ENCODE data around the gene KLHL5.

Gene KLHL5

DNA sequence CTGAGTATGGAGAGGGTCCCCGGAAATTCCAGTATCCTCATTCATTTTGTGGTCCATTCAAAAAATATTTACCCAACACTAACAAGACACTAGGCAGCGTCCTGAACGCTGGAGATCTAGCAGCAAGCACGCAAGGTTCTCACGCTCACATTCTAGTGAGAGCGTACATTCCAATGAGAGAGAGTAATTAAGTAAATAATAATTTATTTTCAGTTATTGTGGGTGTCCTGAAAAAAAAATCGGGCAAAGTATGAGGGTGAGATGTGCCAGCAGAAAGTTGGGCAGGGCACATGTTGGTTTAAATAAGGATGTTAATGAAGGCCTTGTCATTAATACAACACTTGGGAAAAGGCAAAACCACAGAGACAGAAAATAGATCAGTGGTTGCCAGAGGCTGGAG lies 25.9 kb upstream of the KLHL5 start:
- no peak overlapping the region for H3K27ac Mint-ChIP-seq
- H3K36me3 Mint-ChIP-seq: no peaks in the 10 kb centered on the region
- no peaks in the 10 kb centered on the region for H3K27me3 Mint-ChIP-seq
- no peak for DNase-seq
- H3K4me3 Mint-ChIP-seq: no peak overlapping the region
- CTCF ChIA-PET: no interaction called here
- H3K9me3 Mint-ChIP-seq: no peaks in the 10 kb centered on the region
- peaks cover 34% of the 10 kb centered on the region for H3K4me1 Mint-ChIP-seq

DNA sequence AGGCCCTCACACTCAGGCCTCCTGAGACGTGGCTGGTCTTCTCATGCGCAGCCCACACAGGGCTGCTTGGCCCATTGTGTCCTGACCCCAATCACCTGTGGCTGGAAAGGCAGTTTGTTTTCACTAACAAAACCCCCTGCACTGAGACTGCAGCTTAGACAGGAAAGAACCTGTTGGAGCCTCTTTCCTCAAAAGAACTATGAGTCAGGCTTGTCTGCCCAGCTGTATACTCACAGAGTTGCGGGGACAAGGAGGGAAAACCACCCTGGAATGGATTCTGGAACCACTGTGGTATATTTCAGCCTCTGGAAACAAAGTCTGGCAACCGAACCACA lies 24.6 kb upstream of the KLHL5 start:
- Mint-ChIP-seq H3K9me3 (no peaks in the 10 kb centered on the region), H3K4me3 (no peak overlapping the region), H3K27me3 (no peaks in the 10 kb centered on the region), H3K4me1 (peaks cover 34% of the 10 kb centered on the region), H3K36me3 (no peaks in the 10 kb centered on the region), H3K27ac (no peak overlapping the region)
- CTCF ChIA-PET: interaction anchor here (0.6 kb wide), 1 partner anchor 62 kb away, joined by 3 read pairs; no protein-coding TSS in a partner anchor
- DNase-seq: no peak

DNA sequence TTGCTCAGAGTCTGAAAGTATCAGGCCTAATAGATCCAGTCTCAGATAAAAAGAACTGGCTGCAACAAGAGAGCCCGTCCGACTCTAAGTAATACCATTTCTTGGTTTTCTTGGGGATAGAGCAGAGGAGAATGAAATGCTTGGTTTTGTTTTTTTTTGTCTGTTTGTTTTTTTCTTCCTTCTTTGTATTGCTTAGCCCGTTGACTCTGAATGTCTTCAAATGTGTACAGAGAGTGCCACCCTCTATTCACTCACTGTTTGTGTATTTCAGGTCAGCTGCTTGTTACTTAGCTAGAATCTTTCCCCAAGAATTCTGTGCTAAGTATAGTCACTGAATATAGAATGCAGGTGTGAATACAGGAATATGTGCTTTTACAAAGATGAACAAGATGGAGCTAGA lies 24.1 kb upstream of the KLHL5 start:
- no peak overlapping the region for H3K4me3 Mint-ChIP-seq
- H3K27ac Mint-ChIP-seq: no peak overlapping the region
- DNase-seq: no peak
- H3K36me3 Mint-ChIP-seq: no peaks in the 10 kb centered on the region
- H3K27me3 Mint-ChIP-seq: no peaks in the 10 kb centered on the region
- peaks cover 31% of the 10 kb centered on the region for H3K4me1 Mint-ChIP-seq
- H3K9me3 Mint-ChIP-seq: no peaks in the 10 kb centered on the region
- CTCF ChIA-PET: no interaction called here

DNA sequence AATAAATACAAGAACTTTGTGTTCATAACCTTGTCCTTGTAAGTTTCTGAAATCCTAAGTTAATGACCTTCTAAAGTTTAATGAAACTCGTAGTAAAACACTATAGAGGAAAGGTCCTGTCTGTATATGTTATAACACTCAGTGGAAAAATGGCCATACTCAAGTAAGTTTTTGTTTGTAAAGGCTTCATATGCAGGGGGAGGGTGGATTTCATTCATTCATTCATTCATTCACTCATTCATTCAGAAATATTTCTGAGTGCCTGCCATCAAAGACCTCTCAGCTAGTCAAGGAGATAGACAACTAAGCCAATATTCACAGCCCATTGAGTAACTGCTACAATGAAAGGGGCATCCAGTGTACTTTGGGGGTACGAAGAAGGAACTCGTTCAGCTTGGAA lies 22.9 kb upstream of the KLHL5 start:
- H3K27me3 Mint-ChIP-seq: no peaks in the 10 kb centered on the region
- H3K4me1 Mint-ChIP-seq: peaks cover 32% of the 10 kb centered on the region
- CTCF ChIA-PET: no interaction called here
- no peak for DNase-seq
- no peak overlapping the region for H3K27ac Mint-ChIP-seq
- no peaks in the 10 kb centered on the region for H3K36me3 Mint-ChIP-seq
- H3K4me3 Mint-ChIP-seq: no peak overlapping the region
- no peaks in the 10 kb centered on the region for H3K9me3 Mint-ChIP-seq

DNA sequence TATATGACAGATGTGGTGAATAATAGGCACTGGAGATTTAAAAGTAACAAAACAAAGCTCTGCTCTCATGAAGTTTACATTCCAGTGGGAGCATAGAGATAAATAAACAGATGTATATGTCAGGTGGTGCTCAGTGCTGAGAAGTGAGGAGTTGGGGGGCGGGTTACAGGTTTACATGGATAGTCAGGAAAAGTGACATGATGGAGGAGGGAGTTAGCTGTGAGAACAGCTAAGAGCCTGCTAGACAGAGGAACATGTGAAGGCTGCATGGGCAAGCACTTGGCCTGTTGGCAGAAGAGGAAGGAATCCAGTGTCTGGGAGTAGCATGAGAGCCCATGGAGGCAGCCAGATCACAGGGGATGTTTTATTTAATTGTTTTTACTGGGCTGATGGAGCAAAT lies 19.7 kb upstream of the KLHL5 start:
- Mint-ChIP-seq H3K27ac (no peak overlapping the region), H3K4me1 (peaks cover 44% of the 10 kb centered on the region), H3K4me3 (no peak overlapping the region), H3K9me3 (no peaks in the 10 kb centered on the region), H3K27me3 (no peaks in the 10 kb centered on the region), H3K36me3 (peaks cover 7% of the 10 kb centered on the region)
- CTCF ChIA-PET: interaction anchor here (1.3 kb wide), 1 partner anchor 61 kb away, joined by 3 read pairs; no protein-coding TSS in a partner anchor
- no peak for DNase-seq

DNA sequence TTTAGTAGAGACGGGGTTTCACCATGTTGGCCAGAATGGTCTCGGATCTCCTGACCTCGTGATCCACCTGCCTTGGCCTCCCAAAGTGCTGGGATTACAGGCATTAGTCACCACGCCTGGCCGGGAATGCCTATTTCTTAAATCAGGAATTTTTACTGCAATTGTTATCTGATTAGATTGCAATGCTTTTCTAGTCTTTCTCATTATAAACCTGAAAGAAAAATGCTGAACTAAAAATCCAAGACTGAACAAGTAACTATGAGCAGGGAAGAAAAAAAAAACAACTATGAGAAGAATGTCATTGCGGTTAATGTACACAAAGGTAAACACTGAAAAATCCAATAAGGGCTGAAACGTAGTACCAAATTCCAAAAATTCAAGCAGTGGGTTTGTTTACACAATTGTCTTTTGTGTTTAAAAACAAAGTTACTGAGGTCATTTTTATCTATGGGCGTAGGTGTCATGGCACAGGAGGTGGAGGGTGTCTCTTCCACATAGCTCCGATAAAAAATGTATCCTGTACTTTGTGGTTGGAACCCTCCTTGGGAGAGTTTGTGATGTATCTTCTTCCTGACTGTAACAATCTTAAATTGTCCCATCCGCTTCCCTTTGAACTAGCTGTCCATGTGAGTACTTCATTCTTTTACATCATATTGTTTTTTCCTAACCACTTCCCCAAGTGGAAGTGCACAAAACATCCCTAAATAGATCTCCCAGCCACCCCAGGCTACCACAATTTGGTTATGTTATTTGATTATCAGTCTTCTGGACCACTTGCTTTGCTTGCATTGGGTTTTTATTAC lies 18.8 kb upstream of the KLHL5 start:
- H3K27me3 Mint-ChIP-seq: no peaks in the 10 kb centered on the region
- H3K36me3 Mint-ChIP-seq: peaks cover 8% of the 10 kb centered on the region
- peak overlapping the region; percentile 86 for H3K4me3 Mint-ChIP-seq
- peak overlapping the region; percentile 91 for H3K27ac Mint-ChIP-seq
- H3K4me1 Mint-ChIP-seq: peaks cover 46% of the 10 kb centered on the region
- CTCF ChIA-PET: interaction anchor here (0.8 to 1.3 kb wide), 3 partner anchors 12 to 284 kb away, joined by 3 to 7 read pairs (median 3); no protein-coding TSS in a partner anchor
- DNase-seq: no peak
- H3K9me3 Mint-ChIP-seq: no peaks in the 10 kb centered on the region

DNA sequence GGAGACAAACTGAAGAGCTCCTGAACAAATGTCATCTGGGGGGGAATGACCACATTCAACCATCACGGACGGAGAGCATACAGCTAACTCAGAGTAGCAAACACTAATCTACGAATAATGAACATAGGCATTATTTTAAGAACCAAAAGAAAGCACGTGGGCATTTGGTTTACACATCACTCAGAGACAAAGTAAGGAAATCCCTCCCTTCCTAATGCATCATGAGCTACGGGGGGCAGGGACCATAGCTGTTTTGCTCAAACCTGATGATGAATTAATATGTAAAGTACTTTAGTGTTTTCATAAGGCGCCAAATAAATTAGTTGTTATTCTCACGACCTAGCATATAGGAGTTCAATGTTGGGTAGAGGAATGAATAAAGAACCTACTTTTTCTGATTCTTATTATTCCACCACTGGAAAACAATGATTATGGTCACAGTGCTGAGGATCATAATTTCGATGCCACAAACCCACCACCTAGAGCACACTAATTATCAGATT lies 18.1 kb upstream of the KLHL5 start:
- peak; percentile 32 for DNase-seq
- Mint-ChIP-seq H3K9me3 (no peaks in the 10 kb centered on the region), H3K4me3 (peak overlapping the region; percentile 86), H3K36me3 (peaks cover 12% of the 10 kb centered on the region), H3K27me3 (no peaks in the 10 kb centered on the region), H3K27ac (peak overlapping the region; percentile 91), H3K4me1 (peaks cover 52% of the 10 kb centered on the region)
- CTCF ChIA-PET: interaction anchor here (0.8 to 2.1 kb wide), 5 partner anchors 12 to 284 kb away, joined by 3 to 12 read pairs (median 4); no protein-coding TSS in a partner anchor

DNA sequence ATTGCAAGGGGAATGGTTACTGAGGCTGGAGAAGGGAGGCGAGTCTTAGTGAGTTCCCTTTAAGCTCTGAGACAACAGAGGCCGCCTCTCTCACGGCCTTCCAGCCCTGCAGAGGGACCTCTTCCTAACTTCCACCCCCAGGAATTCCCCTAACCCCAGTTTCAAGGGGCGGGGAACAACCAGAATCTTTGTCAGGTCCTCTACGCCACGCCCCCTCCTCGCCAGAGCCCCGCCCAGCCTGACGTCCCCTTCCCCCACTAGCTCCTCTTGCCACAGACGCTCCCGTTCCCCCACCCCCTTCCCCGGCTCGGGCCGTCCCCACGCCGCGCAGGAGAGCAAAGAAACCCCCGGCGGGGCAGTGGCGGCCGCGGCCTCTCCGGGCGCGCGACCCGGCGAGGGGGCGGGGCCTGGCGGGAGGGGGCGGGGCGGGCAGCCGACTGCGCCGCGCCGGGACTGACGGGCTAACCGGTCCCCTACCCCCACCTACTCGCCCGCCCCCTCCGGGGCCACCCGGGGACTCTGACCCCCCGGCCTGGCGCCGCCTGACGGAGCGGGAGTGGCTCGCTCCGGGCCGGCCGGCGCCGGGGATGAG lies 17.6 kb upstream of the KLHL5 start:
- Mint-ChIP-seq H3K36me3 (peaks cover 13% of the 10 kb centered on the region), H3K4me1 (peaks cover 56% of the 10 kb centered on the region), H3K9me3 (no peaks in the 10 kb centered on the region), H3K27me3 (no peaks in the 10 kb centered on the region), H3K27ac (peak overlapping the region; percentile 91), H3K4me3 (peak overlapping the region; percentile 86)
- peak; percentile 98 for DNase-seq
- CTCF ChIA-PET: interaction anchor here (0.7 to 2.1 kb wide), 7 partner anchors 13 to 285 kb away, joined by 3 to 12 read pairs (median 4); no protein-coding TSS in a partner anchor

DNA sequence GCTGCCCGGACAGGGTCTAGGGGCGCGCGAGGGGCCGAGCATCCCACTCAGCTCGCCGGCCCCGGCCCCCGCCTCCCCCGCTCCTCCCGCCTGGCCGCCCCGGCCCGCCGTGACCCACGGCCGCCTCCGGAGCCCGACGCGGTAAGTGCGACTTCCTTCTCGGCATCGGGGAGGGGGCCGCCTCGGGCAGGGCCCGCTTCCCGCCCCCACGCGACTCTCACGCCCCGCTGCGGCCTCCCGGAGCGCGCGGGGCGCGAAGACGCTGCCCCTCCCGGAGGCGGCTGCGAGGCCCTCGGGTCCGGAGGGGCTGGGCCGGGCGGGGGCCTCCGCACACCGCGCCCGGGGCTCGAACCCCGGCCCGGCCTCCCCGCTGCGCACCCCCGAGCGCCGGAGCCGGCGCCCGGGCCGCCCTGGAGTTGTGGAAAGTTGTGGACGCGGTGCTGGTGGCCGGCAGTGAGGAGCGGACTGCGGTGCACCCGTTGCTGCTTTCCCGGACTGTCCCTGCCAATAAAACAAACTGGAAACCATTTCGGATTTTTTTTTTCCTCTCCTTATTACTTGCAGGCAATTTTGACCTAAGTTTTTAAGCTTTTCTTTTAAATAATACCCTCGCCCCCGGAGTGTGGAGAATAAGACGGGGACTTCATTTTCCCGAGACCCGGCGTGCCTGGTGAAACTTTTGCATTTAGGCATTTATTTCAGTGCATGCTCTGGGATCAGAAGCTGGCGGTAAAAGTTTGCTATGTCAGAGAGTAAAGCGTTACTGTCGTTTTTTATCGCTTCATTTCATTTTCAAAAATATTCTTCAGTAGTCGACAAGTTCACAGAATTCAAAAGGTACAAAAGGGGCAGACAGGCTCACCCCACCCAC lies 16.8 kb upstream of the KLHL5 start:
- peak overlapping the region; percentile 97 for H3K27ac Mint-ChIP-seq
- peak overlapping the region; percentile 94 for H3K4me3 Mint-ChIP-seq
- H3K4me1 Mint-ChIP-seq: peaks cover 57% of the 10 kb centered on the region
- no peaks in the 10 kb centered on the region for H3K27me3 Mint-ChIP-seq
- DNase-seq: peak; percentile 66
- CTCF ChIA-PET: interaction anchor here (0.6 to 2.1 kb wide), 8 partner anchors 10 to 142 kb away, joined by 3 to 12 read pairs (median 4); no protein-coding TSS in a partner anchor
- H3K36me3 Mint-ChIP-seq: peaks cover 13% of the 10 kb centered on the region
- no peaks in the 10 kb centered on the region for H3K9me3 Mint-ChIP-seq

DNA sequence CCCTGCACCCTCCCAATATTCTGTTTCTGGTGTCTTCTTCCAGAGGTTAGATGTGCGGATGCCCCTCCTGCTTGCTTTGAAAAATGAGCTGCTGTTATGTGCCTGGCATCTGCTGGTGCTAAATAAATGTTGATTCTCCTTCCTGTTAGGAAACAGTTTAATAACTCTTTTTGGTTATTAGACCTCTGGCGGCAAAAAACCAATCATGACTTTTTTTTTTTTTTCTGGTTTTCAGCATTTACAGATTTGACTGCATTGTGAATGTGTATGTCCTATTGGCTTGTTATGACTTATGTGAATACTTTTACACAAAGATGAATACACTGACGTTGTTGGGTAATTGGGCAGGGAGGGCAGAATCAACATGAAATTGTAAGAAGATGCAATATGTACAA lies 16.2 kb upstream of the KLHL5 start:
- peak overlapping the region; percentile 94 for H3K4me3 Mint-ChIP-seq
- H3K36me3 Mint-ChIP-seq: peaks cover 16% of the 10 kb centered on the region
- no peaks in the 10 kb centered on the region for H3K27me3 Mint-ChIP-seq
- DNase-seq: peak; percentile 49
- H3K4me1 Mint-ChIP-seq: peaks cover 64% of the 10 kb centered on the region
- H3K9me3 Mint-ChIP-seq: no peaks in the 10 kb centered on the region
- peak overlapping the region; percentile 97 for H3K27ac Mint-ChIP-seq
- CTCF ChIA-PET: interaction anchor here (0.6 to 2.1 kb wide), 7 partner anchors 11 to 143 kb away, joined by 3 to 12 read pairs (median 4); no protein-coding TSS in a partner anchor

DNA sequence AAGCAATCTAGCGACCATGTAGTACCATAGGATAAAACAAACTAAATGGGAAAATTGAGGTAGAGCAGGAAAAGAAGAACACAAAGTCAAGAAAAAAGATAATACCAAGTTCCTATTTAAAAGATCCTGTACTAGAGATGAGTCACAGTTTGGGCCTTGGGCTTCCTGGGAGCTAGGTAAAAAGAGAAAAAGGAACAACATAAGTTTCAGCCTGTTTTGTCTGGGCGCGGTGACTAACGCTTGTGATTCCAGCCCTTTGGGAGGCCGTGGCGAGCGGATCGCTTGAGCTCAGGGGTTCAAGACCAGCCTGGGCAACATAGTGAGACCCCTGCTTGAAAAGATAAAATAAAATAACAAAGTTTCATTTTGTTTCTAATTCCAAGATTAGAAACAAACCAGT lies 15.8 kb upstream of the KLHL5 start:
- no peaks in the 10 kb centered on the region for H3K27me3 Mint-ChIP-seq
- H3K4me1 Mint-ChIP-seq: peaks cover 66% of the 10 kb centered on the region
- H3K4me3 Mint-ChIP-seq: peak overlapping the region; percentile 94
- no peaks in the 10 kb centered on the region for H3K9me3 Mint-ChIP-seq
- CTCF ChIA-PET: interaction anchor here (0.6 to 1.4 kb wide), 3 partner anchors 11 to 87 kb away, joined by 3 to 4 read pairs (median 3); no protein-coding TSS in a partner anchor
- H3K36me3 Mint-ChIP-seq: peaks cover 20% of the 10 kb centered on the region
- no peak for DNase-seq
- peak overlapping the region; percentile 97 for H3K27ac Mint-ChIP-seq

DNA sequence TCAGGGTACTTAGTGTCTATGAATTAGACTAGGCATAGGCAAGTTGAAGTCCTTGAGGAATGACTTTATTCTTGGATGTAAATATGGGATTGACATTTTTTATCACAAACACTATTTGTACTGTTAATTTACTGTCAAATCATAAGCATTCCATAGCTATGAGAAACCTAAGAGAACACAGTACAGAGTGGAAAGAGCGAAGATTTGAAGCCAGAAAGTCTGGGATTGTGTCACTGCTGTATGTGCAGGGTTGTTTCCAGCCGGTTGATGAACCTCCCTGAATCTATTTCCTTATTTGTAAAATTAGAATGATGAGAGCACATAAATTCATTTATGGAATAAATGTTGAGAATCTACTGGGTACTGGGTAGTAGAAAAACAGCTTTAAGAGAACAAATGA lies 14.4 kb upstream of the KLHL5 start:
- peaks cover 70% of the 10 kb centered on the region for H3K4me1 Mint-ChIP-seq
- H3K4me3 Mint-ChIP-seq: peak overlapping the region; percentile 16
- peak overlapping the region; percentile 78 for H3K27ac Mint-ChIP-seq
- H3K27me3 Mint-ChIP-seq: no peaks in the 10 kb centered on the region
- DNase-seq: no peak
- peaks cover 24% of the 10 kb centered on the region for H3K36me3 Mint-ChIP-seq
- H3K9me3 Mint-ChIP-seq: no peaks in the 10 kb centered on the region
- CTCF ChIA-PET: interaction anchor here (0.8 to 1.3 kb wide), 2 partner anchors 87 to 288 kb away, joined by 3 to 4 read pairs; no protein-coding TSS in a partner anchor

DNA sequence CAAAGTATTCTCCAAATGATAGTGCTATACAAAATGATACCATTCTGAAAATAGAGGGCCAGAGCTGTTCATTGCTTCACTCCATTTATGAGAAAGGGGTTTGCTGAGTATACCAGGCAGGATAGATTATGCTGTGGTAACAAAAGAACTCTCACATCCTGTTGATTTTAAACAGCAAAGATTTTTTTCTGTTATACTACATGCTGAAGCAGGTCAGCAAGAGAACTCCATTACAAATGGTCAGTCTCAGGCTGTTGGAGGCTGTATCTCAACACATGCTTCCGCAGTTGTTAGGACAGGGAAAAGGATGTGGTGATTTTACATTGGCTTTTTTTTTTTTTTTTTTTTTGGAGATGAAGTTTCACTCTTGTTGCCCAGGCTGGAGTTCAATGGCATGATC lies 13.7 kb upstream of the KLHL5 start:
- Mint-ChIP-seq H3K27me3 (no peaks in the 10 kb centered on the region), H3K9me3 (no peaks in the 10 kb centered on the region), H3K36me3 (peaks cover 24% of the 10 kb centered on the region), H3K27ac (peak overlapping the region; percentile 78), H3K4me1 (peaks cover 68% of the 10 kb centered on the region), H3K4me3 (peak overlapping the region; percentile 16)
- peak; percentile 23 for DNase-seq
- CTCF ChIA-PET: interaction anchor here (0.6 to 1.3 kb wide), 2 partner anchors 77 to 87 kb away, joined by 3 to 4 read pairs; no protein-coding TSS in a partner anchor
